HPDE6-E6E7 (cell line): ENCODE data around the gene ATPAF1.
"Not testable (repeated sequence)": the region's sequence is repeated elsewhere in the genome, so short reads cannot be mapped to it uniquely, and the experiment has no call there.

ENCODE experiments used
- DNase-seq: peaks from one replicate; pipeline ENCODE4 v3.0.0; 2011; ENCODE audit warnings: missing footprints; ENCODE audit errors: extremely low spot score

The ATPAF1 gene

GRCh38 chr1:46667782-46668760 is at the start of gene ATPAF1:
Gene ATPAF1 (minus strand): TSS chr1:46668364. CDS start chr1:46668322, 42 bp downstream.
- peak; percentile 41 for DNase-seq

- no peak for DNase-seq
Measured at GRCh38 chr1:46717654-46718053, 49.5 kb upstream of the ATPAF1 start.

GRCh38 chr1:46714976-46715375 is 46.8 kb upstream of the ATPAF1 start:
- no peak for DNase-seq

- no peak for DNase-seq
Measured at GRCh38 chr1:46708121-46708520, 40.0 kb upstream of the ATPAF1 start.

GRCh38 chr1:46705408-46705807 is 37.2 kb upstream of the ATPAF1 start:
- no peak for DNase-seq

- no peak for DNase-seq
Measured at GRCh38 chr1:46703927-46704641, 35.9 kb upstream of the ATPAF1 start.

- DNase-seq = no peak
Measured at GRCh38 chr1:46699666-46700065, 31.5 kb upstream of the ATPAF1 start.

- DNase-seq = no peak
Measured at GRCh38 chr1:46697053-46697452, 28.9 kb upstream of the ATPAF1 start.

- not testable (repeated sequence) for DNase-seq
Measured at GRCh38 chr1:46694676-46695075, 26.5 kb upstream of the ATPAF1 start.

- DNase-seq = no peak
Measured at GRCh38 chr1:46692811-46693770, 24.9 kb upstream of the ATPAF1 start.

- no peak for DNase-seq
Measured at GRCh38 chr1:46691997-46692790, 24.0 kb upstream of the ATPAF1 start.

GRCh38 chr1:46690931-46691421 is 22.8 kb upstream of the ATPAF1 start:
- no peak for DNase-seq

GRCh38 chr1:46689897-46690296 is 21.7 kb upstream of the ATPAF1 start:
- no peak for DNase-seq

- no peak for DNase-seq
Measured at GRCh38 chr1:46689356-46689755, 21.2 kb upstream of the ATPAF1 start.

- DNase-seq = no peak
Measured at GRCh38 chr1:46687921-46688509, 19.9 kb upstream of the ATPAF1 start.

- no peak for DNase-seq
Measured at GRCh38 chr1:46687093-46687659, 19.0 kb upstream of the ATPAF1 start.

- no peak for DNase-seq
Measured at GRCh38 chr1:46686255-46686654, 18.1 kb upstream of the ATPAF1 start.

- DNase-seq = no peak
Measured at GRCh38 chr1:46684670-46685069, 16.5 kb upstream of the ATPAF1 start.

- DNase-seq = no peak
Measured at GRCh38 chr1:46682064-46682463, 13.9 kb upstream of the ATPAF1 start.
